Measurements from ENCODE around the gene ZFAND2A.

DNA sequence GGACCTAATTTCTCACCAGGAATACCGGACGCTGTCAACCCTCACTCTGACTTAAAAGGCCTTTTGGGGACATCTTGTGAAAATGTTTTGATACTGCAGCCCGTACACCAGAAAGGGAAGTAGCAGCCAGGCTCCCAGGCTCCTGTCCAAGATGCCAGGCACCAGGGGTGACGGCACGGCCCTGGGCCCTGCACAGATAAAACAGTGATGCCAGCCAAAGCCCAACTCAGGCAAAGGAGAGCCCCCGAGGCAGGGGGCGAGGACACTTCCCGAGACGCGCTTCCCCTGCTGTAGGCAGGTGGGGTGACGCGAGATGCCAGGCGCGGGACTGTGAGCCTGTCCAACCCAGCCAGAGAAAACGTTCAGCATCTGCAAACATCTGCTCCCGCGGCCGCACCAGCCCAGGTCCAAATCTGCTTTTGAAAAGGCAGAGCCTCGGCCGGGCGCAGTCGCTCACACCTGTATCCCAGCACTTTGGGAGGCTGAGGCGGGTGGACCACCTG lies 15.7 kb downstream of the ZFAND2A start:
- TF ChIP-seq EZH2 (IDR thresholded peaks at IDR 0.05; ENCODE audit: insufficient read depth, poor library complexity, severe bottlenecking) (no peak), EZH2phosphoT487 (IDR thresholded peaks at IDR 0.05; ENCODE audit: insufficient read depth, low read depth) (no peak)
